Panc1 (cell line): ENCODE results near the gene ACTL6B. TPM values are rescaled to one million over a fixed set of nuclear protein-coding genes. Genes with fewer than 3 reads are reported as not detected.

ENCODE experiments used
- ATAC-seq: fragments of 200-7000 bp; cut with Tn5 transposase; 2 replicates; pipeline ENCODE4 v1.9.1; 2020; ENCODE audit warnings: mild to moderate bottlenecking, moderate library complexity
- BruUV-seq: library from RNA; stranded (reverse); fragments of 400-500 nt; replicated peaks from 2 replicates; lab custom pipeline; 2021; lab: Mats Ljungman, UMichigan
- CTCF ChIA-PET: fragments of 300-600 bp; sonication (Branson Sonifier 250); formaldehyde crosslinking; loops from one replicate; lab custom pipeline; 2022; ENCODE audit warnings: antibody characterized with exemption; lab: Charles Lee
- POLR2A ChIA-PET: fragments of 300-600 bp; sonication (Branson Sonifier 250); formaldehyde crosslinking; loops from one replicate; lab custom pipeline; 2022; ENCODE audit warnings: antibody characterized with exemption; lab: Charles Lee
- DNase-seq: peaks from one replicate; pipeline ENCODE4 v3.0.0-alpha.2; 2010; ENCODE audit warnings: low read depth, low spot score
- H3K27ac ChIP-seq: 2 replicates; pipeline ENCODE4 v1.5.1; 2011; ENCODE audit warnings: mild to moderate bottlenecking, low read length, inconsistent platforms
- H3K27me3 ChIP-seq: fragments of 200-500 bp; sonication (Bioruptor generic); 2 replicates; pipeline ENCODE4 v1.6.0; 2014; ENCODE audit warnings: low read length, inconsistent platforms; ENCODE audit not compliant: control insufficient read depth, insufficient read depth
- H3K36me3 ChIP-seq: fragments of 200-500 bp; sonication (Bioruptor generic); 2 replicates; pipeline ENCODE4 v1.5.1; 2014; ENCODE audit warnings: inconsistent platforms, mild to moderate bottlenecking, low read length, moderate library complexity; ENCODE audit not compliant: control insufficient read depth, insufficient read depth
- H3K4me1 ChIP-seq: 2 replicates; pipeline ENCODE4 v1.5.1; 2011; ENCODE audit warnings: inconsistent platforms, mild to moderate bottlenecking, low read length, moderate library complexity; ENCODE audit not compliant: control insufficient read depth, insufficient read depth
- H3K4me3 ChIP-seq, 2 experiments: 2 replicates each; pipeline ENCODE4 v1.5.1; 2011 to 2012; ENCODE audit warnings: low read depth in 2 of 2, low read length in 2 of 2, mild to moderate bottlenecking in 2 of 2, inconsistent platforms in 1 of 2, moderate library complexity in 1 of 2
- H3K9me3 ChIP-seq: fragments of 200-500 bp; sonication (Bioruptor generic); 2 replicates; pipeline ENCODE4 v1.5.1; 2014; ENCODE audit warnings: low read depth, mild to moderate bottlenecking, inconsistent platforms, low read length, moderate library complexity; ENCODE audit not compliant: control insufficient read depth, insufficient read depth
- CTCF ChIP-seq: fragments of 450-650 bp; IDR thresholded peaks from 2 replicates; pipeline ENCODE4 v1.5.1; 2017; ENCODE audit warnings: mild to moderate bottlenecking
- POLR2AphosphoS5 ChIP-seq: IDR thresholded peaks from 2 replicates; pipeline ENCODE4 v1.6.1; 2012; ENCODE audit warnings: mild to moderate bottlenecking, low read depth, low read length, moderate library complexity
- REST ChIP-seq, 2 experiments: IDR thresholded peaks; 2 replicates each; pipeline ENCODE4 v1.6.1; 2011 to 2012; ENCODE audit warnings: low read depth in 2 of 2, control low read depth in 1 of 2, low read length in 1 of 2, mild to moderate bottlenecking in 1 of 2, moderate library complexity in 1 of 2; ENCODE audit not compliant: insufficient read depth in 1 of 2
- SIN3A ChIP-seq: IDR thresholded peaks from 2 replicates; pipeline ENCODE4 v1.6.1; 2012; ENCODE audit warnings: low read depth, mild to moderate bottlenecking, low read length, moderate library complexity, borderline replicate concordance; ENCODE audit not compliant: insufficient read depth
- TCF7L2 ChIP-seq: IDR thresholded peaks from 2 replicates; pipeline ENCODE4 v1.6.1; 2011; ENCODE audit warnings: mild to moderate bottlenecking, low read depth, low read length, inconsistent platforms
- in situ Hi-C: cut with HindIII; loops from 2 replicates; pipeline ENCODE4 v1.10.0; 2016; ENCODE audit warnings: low sequenced_read_pairs, low pct_unique_long_range_greater_than_20kb
- intact Hi-C: fragments of 100-400 bp; cut with micrococcal nuclease; formaldehyde crosslinking; loops from one replicate; pipeline ENCODE4 v1.10.0; 2022; ENCODE audit not compliant: unreplicated experiment
- total RNA-seq: library from RNA; stranded (reverse); gene quantifications from one replicate; pipeline ENCODE4 v1.2.1, GENCODE V29; 2021; ENCODE audit not compliant: unreplicated experiment

ACTL6B gene
- total RNA-seq, 1 experiment from 2014 or later: not detected

- Histone ChIP-seq H3K9me3 (no peaks in the 10 kb centered on the region), H3K4me3 (no peak overlapping the region), H3K4me1 (peaks cover 35% of the 10 kb centered on the region), H3K27me3 (no peaks in the 10 kb centered on the region), H3K36me3 (no peaks in the 10 kb centered on the region), H3K27ac (no peak overlapping the region)
- ChIA-PET POLR2A (interaction anchor here (0.6 to 0.7 kb wide), 5 partner anchors 21 to 179 kb away, joined by 3 to 18 read pairs (median 4); no protein-coding TSS in a partner anchor), CTCF (no interaction called here)
- in situ Hi-C loops (no loop called here), intact Hi-C loops (loop anchor here (10.0 kb wide), 1 partner anchor 49 kb away; no protein-coding TSS in a partner anchor)
- TF ChIP-seq SIN3A: no peak
- no peak for TF ChIP-seq REST (IDR thresholded peaks at IDR 0.05; ENCODE audit: insufficient read depth in 1 of 2, low read depth in 2 of 2, low read length in 1 of 2)
- TF ChIP-seq POLR2AphosphoS5: no peak
- TF ChIP-seq TCF7L2: no peak
- TF ChIP-seq CTCF: no peak
- no peak for ATAC-seq
- no TSS peak for BruUV-seq
- DNase-seq: no peak
Observed at GRCh38 chr7:100683659-100684533, 27.6 kb upstream of the ACTL6B start.

- H3K4me1 ChIP-seq: peaks cover 43% of the 10 kb centered on the region
- ATAC-seq (no peak), DNase-seq (no peak)
- in situ Hi-C loops: no loop called here
- ChIA-PET POLR2A (interaction anchor here (0.6 to 0.7 kb wide), 4 partner anchors 20 to 99 kb away, joined by 3 to 18 read pairs (median 4); no protein-coding TSS in a partner anchor), CTCF (interaction anchor here (0.6 kb wide), 1 partner anchor 214 kb away, joined by 6 read pairs; no protein-coding TSS in a partner anchor)
- intact Hi-C loops: loop anchor here (10.0 kb wide), 1 partner anchor 48 kb away; no protein-coding TSS in a partner anchor
- TF ChIP-seq CTCF (no peak), REST (IDR thresholded peaks at IDR 0.05; ENCODE audit: insufficient read depth in 1 of 2, low read depth in 2 of 2, low read length in 1 of 2) (no peak), TCF7L2 (no peak), SIN3A (no peak), POLR2AphosphoS5 (no peak)
- H3K9me3 ChIP-seq: no peaks in the 10 kb centered on the region
- H3K27me3 ChIP-seq: no peaks in the 10 kb centered on the region
- no peak overlapping the region for H3K27ac ChIP-seq
- H3K4me3 ChIP-seq: no peak overlapping the region
- no TSS peak for BruUV-seq
- H3K36me3 ChIP-seq: no peaks in the 10 kb centered on the region
Observed at GRCh38 chr7:100682991-100683658, 26.9 kb upstream of the ACTL6B start.
